OCI-LY3 (cell line): ENCODE data around the gene LPCAT1.
A peak's percentile ranks its signal among the peaks of the same experiment; 100 is the strongest.

ENCODE experiments used
- H2AFZ ChIP-seq: fragments of 200-600, 300-600 bp; shearing (Covaris generic); 2 replicates; pipeline ENCODE4 v1.6.0; 2014; ENCODE audit warnings: antibody characterized with exemption, low read depth, low read length
- H3K27ac ChIP-seq: fragments of 200-600, 300-600 bp; sonication (generic); 2 replicates; pipeline ENCODE4 v1.5.1; 2014; ENCODE audit warnings: mild to moderate bottlenecking, low read length, moderate library complexity, mixed read lengths
- H3K27me3 ChIP-seq: fragments of 200-600, 300-600 bp; sonication (generic); 2 replicates; pipeline ENCODE4 v1.6.1; 2014; ENCODE audit warnings: low read depth, low read length, mixed read lengths
- H3K36me3 ChIP-seq: fragments of 200-600, 300-600 bp; sonication (generic); replicated peaks from 2 replicates; pipeline ENCODE3; 2014; ENCODE audit warnings: low read depth, low read length, mixed read lengths
- H3K4me1 ChIP-seq: fragments of 300-600, 200-600 bp; sonication (generic); 2 replicates; pipeline ENCODE4 v1.6.1; 2014; ENCODE audit warnings: low read length, mixed read lengths
- H3K4me2 ChIP-seq: fragments of 200-600, 300-600 bp; sonication (generic); 2 replicates; pipeline ENCODE4 v1.6.1; 2014; ENCODE audit warnings: low read length, mixed read lengths
- H3K4me3 ChIP-seq: fragments of 300-600, 200-600 bp; sonication (generic); 2 replicates; pipeline ENCODE4 v1.5.1; 2014; ENCODE audit warnings: antibody characterized with exemption, mild to moderate bottlenecking, low read length, moderate library complexity
- H3K79me2 ChIP-seq: fragments of 300-600, 200-600 bp; shearing (Covaris generic); 2 replicates; pipeline ENCODE4 v1.6.1; 2014; ENCODE audit warnings: mild to moderate bottlenecking, low read length, mixed read lengths
- H3K9ac ChIP-seq: fragments of 300-600, 200-600 bp; shearing (Covaris generic); 2 replicates; pipeline ENCODE4 v1.6.0; 2014; ENCODE audit warnings: mild to moderate bottlenecking, low read length, moderate library complexity
- H3K9me3 ChIP-seq: fragments of 200-600, 300-600 bp; shearing (Covaris generic); 2 replicates; pipeline ENCODE4 v1.6.1; 2014; ENCODE audit warnings: low read length, mixed read lengths; ENCODE audit not compliant: insufficient read depth
- H4K20me1 ChIP-seq: fragments of 200-600, 300-600 bp; sonication (generic); 2 replicates; pipeline ENCODE4 v1.6.1; 2016; ENCODE audit warnings: low read length, mixed read lengths; ENCODE audit not compliant: insufficient read depth
- EZH2phosphoT487 ChIP-seq: fragments of 200-600 bp; shearing (Covaris generic); IDR thresholded peaks from 2 replicates; pipeline ENCODE4 v1.6.1; 2018; ENCODE audit warnings: antibody characterized with exemption, mixed run types, low read depth
- TF ChIP-seq, protein P1 (sequence below): fragments of 200-600, 300-600 bp; sonication (generic); IDR thresholded peaks from 2 replicates; pipeline ENCODE4 v1.5.1; 2014; ENCODE audit warnings: antibody characterized with exemption, low read length, low read depth

LPCAT1 gene

DNA sequence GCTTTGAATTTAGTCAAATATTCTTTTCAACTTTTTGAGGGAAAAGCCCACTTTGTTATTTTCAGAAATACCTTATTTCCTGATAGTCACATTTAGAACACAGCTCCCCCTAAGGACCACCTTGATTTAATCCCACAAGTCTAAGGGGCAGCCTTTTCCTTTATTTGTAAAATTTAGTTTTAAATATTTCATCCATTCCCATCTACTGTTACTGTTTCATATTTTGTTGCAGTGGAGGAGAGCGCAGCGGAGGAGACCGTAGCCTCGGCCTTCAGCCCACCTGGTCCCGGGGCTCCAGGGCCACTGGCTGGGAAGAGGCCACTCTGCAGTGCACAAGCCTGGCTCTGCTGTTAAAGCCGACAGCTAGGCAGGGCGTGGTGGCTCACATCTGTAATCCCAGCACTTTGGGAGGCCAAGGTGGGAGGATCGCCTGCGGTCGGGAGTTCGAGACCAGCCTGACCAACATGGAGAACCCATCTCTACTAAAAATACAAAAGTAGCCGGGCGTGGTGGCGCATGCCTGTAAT lies 19.6 kb downstream of the LPCAT1 start:
- H3K4me2 ChIP-seq = peak overlapping the region; percentile 100

DNA sequence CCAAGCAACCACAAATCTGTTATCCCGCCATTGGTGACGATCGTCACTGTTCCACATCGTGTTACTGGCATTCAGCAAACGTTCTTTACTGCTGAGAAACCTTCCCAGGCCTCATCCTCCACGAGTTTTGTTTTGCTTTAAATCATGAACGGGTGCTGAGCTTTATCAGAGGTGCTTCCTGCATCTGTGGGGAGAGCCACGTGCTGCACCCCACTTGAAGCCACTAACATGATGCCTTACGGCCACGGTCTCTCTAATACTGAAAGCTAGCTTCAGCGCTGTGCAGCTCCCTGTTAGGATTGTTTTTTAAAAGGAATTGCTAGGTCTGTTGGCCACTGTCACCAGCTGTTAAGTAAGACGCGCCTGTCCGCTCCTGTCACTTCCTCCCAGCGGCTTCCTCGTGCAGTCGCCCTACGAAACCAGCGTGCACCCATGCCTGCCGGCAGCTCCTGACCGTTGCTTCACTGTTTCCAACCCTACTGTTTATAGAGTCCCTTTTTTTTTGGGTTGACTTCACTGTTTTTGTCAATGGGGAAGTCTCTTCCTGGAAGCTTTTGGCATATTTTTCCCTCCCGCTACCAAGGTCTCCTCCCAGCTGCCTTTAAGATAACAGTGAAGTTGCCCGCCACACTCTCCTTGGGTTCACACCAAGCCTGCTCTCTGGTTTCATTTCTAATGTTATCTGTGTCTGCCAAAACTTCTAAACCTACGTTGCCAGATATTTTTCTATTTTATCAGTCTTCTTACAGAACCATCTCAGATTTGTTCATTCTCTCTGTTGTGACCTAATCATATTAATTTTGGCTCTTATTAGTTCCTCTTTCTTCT lies 20.3 kb downstream of the LPCAT1 start:
- peaks cover 29% of the 10 kb centered on the region for H4K20me1 ChIP-seq

More for the DNA sequence above, 19.6 kb downstream of the LPCAT1 start:
- H3K79me2 ChIP-seq = peaks cover 85% of the 10 kb centered on the region
- H3K27ac ChIP-seq = peak overlapping the region; percentile 100
- H3K4me3 ChIP-seq = peak overlapping the region; percentile 74
- H3K36me3 ChIP-seq = peaks cover 40% of the 10 kb centered on the region
- H3K9me3 ChIP-seq = no peaks in the 10 kb centered on the region
- no peak overlapping the region for H2AFZ ChIP-seq
- H4K20me1 ChIP-seq = peaks cover 36% of the 10 kb centered on the region
- H3K27me3 ChIP-seq = no peaks in the 10 kb centered on the region
- TF ChIP-seq, protein P1, sequence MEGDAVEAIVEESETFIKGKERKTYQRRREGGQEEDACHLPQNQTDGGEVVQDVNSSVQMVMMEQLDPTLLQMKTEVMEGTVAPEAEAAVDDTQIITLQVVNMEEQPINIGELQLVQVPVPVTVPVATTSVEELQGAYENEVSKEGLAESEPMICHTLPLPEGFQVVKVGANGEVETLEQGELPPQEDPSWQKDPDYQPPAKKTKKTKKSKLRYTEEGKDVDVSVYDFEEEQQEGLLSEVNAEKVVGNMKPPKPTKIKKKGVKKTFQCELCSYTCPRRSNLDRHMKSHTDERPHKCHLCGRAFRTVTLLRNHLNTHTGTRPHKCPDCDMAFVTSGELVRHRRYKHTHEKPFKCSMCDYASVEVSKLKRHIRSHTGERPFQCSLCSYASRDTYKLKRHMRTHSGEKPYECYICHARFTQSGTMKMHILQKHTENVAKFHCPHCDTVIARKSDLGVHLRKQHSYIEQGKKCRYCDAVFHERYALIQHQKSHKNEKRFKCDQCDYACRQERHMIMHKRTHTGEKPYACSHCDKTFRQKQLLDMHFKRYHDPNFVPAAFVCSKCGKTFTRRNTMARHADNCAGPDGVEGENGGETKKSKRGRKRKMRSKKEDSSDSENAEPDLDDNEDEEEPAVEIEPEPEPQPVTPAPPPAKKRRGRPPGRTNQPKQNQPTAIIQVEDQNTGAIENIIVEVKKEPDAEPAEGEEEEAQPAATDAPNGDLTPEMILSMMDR = peak; percentile 41
- no peak for TF ChIP-seq EZH2phosphoT487
- peak overlapping the region; percentile 99 for H3K9ac ChIP-seq
- H3K4me1 ChIP-seq = peaks cover 84% of the 10 kb centered on the region

DNA sequence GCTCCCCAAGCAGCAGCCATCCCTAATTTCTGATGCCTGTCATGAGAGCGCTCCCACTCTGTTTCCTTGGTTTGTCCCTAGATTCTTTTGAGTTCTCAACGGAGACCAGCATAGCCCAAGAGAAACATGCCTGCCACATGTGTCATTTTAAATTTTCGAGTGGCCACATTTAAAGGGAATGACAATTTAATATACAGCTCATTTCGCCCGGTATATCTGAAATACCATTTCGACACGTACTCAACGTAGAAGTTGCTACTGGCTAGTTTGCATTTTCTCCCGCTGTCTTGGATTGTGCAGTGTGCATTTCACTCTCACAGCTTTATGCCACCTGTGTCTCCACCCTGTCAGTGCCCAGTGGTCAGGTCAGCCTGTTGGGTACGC lies 21.0 kb downstream of the LPCAT1 start:
- peak overlapping the region; percentile 100 for H3K4me2 ChIP-seq
- peak overlapping the region; percentile 87 for H3K4me3 ChIP-seq
- H3K4me1 ChIP-seq = peaks cover 94% of the 10 kb centered on the region
- H3K9ac ChIP-seq = peak overlapping the region; percentile 99
- peaks cover 38% of the 10 kb centered on the region for H3K36me3 ChIP-seq
- no peaks in the 10 kb centered on the region for H3K27me3 ChIP-seq
- TF ChIP-seq EZH2phosphoT487 = no peak
- TF ChIP-seq, protein P1 = no peak
- H2AFZ ChIP-seq = no peak overlapping the region
- H3K27ac ChIP-seq = peak overlapping the region; percentile 100
- peaks cover 22% of the 10 kb centered on the region for H4K20me1 ChIP-seq
- no peaks in the 10 kb centered on the region for H3K9me3 ChIP-seq
- H3K79me2 ChIP-seq = peaks cover 76% of the 10 kb centered on the region

More for the DNA sequence above, 20.3 kb downstream of the LPCAT1 start:
- no peak overlapping the region for H2AFZ ChIP-seq
- peaks cover 41% of the 10 kb centered on the region for H3K36me3 ChIP-seq
- peak overlapping the region; percentile 100 for H3K4me2 ChIP-seq
- TF ChIP-seq EZH2phosphoT487 = no peak
- TF ChIP-seq, protein P1 = no peak
- no peaks in the 10 kb centered on the region for H3K27me3 ChIP-seq
- H3K9me3 ChIP-seq = no peaks in the 10 kb centered on the region
- H3K4me3 ChIP-seq = peak overlapping the region; percentile 87
- peaks cover 89% of the 10 kb centered on the region for H3K4me1 ChIP-seq
- H3K27ac ChIP-seq = peak overlapping the region; percentile 100
- H3K9ac ChIP-seq = peak overlapping the region; percentile 99
- peaks cover 81% of the 10 kb centered on the region for H3K79me2 ChIP-seq

DNA sequence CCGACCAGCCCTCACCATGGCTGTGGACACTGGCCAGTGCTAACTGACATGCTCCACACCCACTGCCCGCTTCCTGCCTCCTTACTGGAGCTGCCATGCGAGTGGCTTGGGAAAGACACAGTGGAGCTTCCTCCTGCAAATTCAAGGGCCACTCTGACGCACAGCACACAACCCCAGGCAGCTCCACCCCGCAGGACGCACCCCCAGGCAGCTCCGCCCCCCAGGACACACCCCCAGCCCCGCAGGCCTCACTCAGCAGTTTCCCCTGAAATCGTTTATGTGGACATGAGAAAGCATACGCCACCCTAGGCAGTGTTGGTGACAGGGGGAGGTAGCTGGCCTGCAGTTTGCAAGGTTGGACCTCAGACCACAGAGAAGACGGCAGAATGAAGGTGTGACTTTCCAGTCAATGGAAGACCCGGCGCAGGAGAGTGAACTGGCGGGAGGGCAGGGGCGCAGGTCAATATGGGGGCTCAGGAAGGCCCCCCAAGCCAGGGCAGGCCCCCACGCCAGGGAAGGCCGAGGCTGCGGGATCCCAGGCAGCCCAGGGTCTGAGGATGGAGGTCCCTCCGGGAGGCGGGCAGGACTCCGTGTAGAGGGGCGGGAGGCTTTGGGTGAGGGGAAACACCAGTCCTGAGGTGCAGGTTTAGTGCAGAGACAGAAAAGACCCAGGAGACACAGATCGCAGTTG lies 21.6 kb downstream of the LPCAT1 start:
- Histone ChIP-seq H3K9me3 (no peaks in the 10 kb centered on the region), H2AFZ (no peak overlapping the region), H3K4me1 (peaks cover 94% of the 10 kb centered on the region), H3K9ac (peak overlapping the region; percentile 99), H3K4me2 (peak overlapping the region; percentile 100), H3K79me2 (peaks cover 71% of the 10 kb centered on the region), H3K27ac (peak overlapping the region; percentile 100), H3K36me3 (peaks cover 37% of the 10 kb centered on the region), H3K27me3 (no peaks in the 10 kb centered on the region), H3K4me3 (peak overlapping the region; percentile 87), H4K20me1 (peaks cover 16% of the 10 kb centered on the region)
- TF ChIP-seq EZH2phosphoT487 = no peak
- TF ChIP-seq, protein P1 = no peak
